Measurements from ENCODE around the gene KIF5A.

DNA sequence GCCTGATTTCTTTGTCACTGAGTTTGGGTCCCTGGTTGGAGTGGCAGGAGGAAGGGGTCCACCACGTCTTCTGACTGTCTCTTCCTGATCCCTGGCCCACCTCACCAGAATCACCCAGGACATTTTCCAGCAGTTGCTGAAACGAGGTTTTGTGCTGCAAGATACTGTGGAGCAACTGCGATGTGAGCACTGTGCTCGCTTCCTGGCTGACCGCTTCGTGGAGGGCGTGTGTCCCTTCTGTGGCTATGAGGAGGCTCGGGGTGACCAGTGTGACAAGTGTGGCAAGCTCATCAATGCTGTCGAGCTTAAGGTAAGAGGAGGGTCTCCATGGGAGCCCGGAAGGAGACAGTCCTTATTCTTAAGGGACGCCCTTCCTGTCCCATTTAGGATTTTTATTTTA lies 49.6 kb upstream of the KIF5A start:
- TF ChIP-seq, protein P1, sequence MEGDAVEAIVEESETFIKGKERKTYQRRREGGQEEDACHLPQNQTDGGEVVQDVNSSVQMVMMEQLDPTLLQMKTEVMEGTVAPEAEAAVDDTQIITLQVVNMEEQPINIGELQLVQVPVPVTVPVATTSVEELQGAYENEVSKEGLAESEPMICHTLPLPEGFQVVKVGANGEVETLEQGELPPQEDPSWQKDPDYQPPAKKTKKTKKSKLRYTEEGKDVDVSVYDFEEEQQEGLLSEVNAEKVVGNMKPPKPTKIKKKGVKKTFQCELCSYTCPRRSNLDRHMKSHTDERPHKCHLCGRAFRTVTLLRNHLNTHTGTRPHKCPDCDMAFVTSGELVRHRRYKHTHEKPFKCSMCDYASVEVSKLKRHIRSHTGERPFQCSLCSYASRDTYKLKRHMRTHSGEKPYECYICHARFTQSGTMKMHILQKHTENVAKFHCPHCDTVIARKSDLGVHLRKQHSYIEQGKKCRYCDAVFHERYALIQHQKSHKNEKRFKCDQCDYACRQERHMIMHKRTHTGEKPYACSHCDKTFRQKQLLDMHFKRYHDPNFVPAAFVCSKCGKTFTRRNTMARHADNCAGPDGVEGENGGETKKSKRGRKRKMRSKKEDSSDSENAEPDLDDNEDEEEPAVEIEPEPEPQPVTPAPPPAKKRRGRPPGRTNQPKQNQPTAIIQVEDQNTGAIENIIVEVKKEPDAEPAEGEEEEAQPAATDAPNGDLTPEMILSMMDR (IDR thresholded peaks at IDR 0.05; ENCODE audit: low read depth, low read length, poor library complexity, severe bottlenecking) = no peak
- no peak for TF ChIP-seq EZH2phosphoT487 (IDR thresholded peaks at IDR 0.05; ENCODE audit: borderline replicate concordance, low read length)
